Osteoblast (primary cell): ENCODE measurements around the gene AK2. TPM values are rescaled to one million over a fixed set of nuclear protein-coding genes. Genes with fewer than 3 reads are reported as not detected.

ENCODE experiments used
- DNase-seq: peaks from one replicate; pipeline ENCODE4 v3.0.0; 2011; ENCODE audit warnings: low spot score, mixed read lengths; ENCODE audit not compliant: insufficient read length; ENCODE audit errors: missing footprints
- H2AFZ ChIP-seq: 2 replicates; pipeline ENCODE4 v1.6.0; 2011; ENCODE audit warnings: mild to moderate bottlenecking, low read length
- H3K27ac ChIP-seq: 2 replicates; pipeline ENCODE4 v1.5.1; 2011; ENCODE audit warnings: mild to moderate bottlenecking, low read depth, low read length, moderate library complexity
- H3K27me3 ChIP-seq: 2 replicates; pipeline ENCODE4 v1.6.0; 2012; ENCODE audit warnings: mild to moderate bottlenecking, control low read depth, inconsistent platforms, low read length, moderate library complexity; ENCODE audit not compliant: insufficient read depth
- H3K36me3 ChIP-seq: 2 replicates; pipeline ENCODE4 v1.5.1; 2011; ENCODE audit warnings: mild to moderate bottlenecking, low read length, control low read depth, moderate library complexity; ENCODE audit not compliant: insufficient read depth
- H3K4me1 ChIP-seq: 2 replicates; pipeline ENCODE4 v1.5.1; 2011; ENCODE audit warnings: mild to moderate bottlenecking, low read length, control low read depth, moderate library complexity; ENCODE audit not compliant: insufficient read depth
- H3K4me2 ChIP-seq: 2 replicates; pipeline ENCODE4 v1.6.0; 2011; ENCODE audit warnings: mild to moderate bottlenecking, low read length; ENCODE audit not compliant: insufficient read depth
- H3K4me3 ChIP-seq: fragments of 200-600 bp; sonication (generic); 3 replicates; pipeline ENCODE4 v1.5.1; 2012; ENCODE audit warnings: mild to moderate bottlenecking, low read length, inconsistent platforms; ENCODE audit not compliant: insufficient read depth
- H3K79me2 ChIP-seq: 2 replicates; pipeline ENCODE4 v1.6.0; 2012; ENCODE audit warnings: mild to moderate bottlenecking, low read length, control low read depth, inconsistent platforms; ENCODE audit not compliant: insufficient read depth
- H3K9me3 ChIP-seq: 2 replicates; pipeline ENCODE4 v1.5.1; 2011; ENCODE audit warnings: low read depth, low read length, control low read depth
- H4K20me1 ChIP-seq: 2 replicates; pipeline ENCODE4 v1.6.0; 2012; ENCODE audit warnings: mild to moderate bottlenecking, low read length, control low read depth; ENCODE audit not compliant: insufficient read depth
- CTCF ChIP-seq: IDR thresholded peaks from 2 replicates; pipeline ENCODE4 v1.5.1; 2011; ENCODE audit warnings: mild to moderate bottlenecking, low read depth, low read length, moderate library complexity; ENCODE audit errors: extremely low read depth
- total RNA-seq: library from RNA; depleted of rRNA; stranded (reverse); fragments of >200 nt; gene quantifications from 2 replicates; pipeline ENCODE4 v1.2.3, GENCODE V29; 2012

The AK2 gene
- total RNA-seq, 1 donor = 139 TPM

DNA sequence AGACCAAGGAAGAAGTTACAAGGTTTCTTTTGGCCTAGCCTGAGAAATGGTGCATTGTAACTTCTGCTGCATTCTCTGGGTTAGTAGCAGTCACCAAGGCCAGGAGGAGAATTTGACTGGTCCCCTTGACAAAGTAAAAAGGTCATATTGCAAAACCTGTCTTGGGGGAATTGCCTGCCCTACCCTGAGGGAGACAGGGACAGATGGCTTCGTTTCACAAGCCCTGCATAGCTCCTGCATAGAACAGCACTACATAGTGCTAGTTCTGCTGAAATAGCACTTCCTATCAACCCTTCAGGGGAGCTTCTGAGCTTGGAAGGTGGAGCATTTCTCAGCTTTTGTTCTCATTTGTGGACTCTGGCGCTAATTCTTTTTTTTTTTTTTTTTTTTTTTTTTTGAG, 20.4 kb upstream of the AK2 start:
- no peak overlapping the region for H3K4me2 ChIP-seq
- no peak overlapping the region for H3K4me3 ChIP-seq
- peaks cover 12% of the 10 kb centered on the region for H3K4me1 ChIP-seq
- H3K27me3 ChIP-seq = no peaks in the 10 kb centered on the region
- H3K27ac ChIP-seq = no peak overlapping the region
- DNase-seq = no peak
- TF ChIP-seq CTCF = no peak
- H2AFZ ChIP-seq = no peak overlapping the region
- no peaks in the 10 kb centered on the region for H3K9me3 ChIP-seq
- H3K36me3 ChIP-seq = no peaks in the 10 kb centered on the region
- H4K20me1 ChIP-seq = no peaks in the 10 kb centered on the region
- no peaks in the 10 kb centered on the region for H3K79me2 ChIP-seq

GRCh38 chr1:33056426-33056825, 19.7 kb upstream of the AK2 start:
- no peak for TF ChIP-seq CTCF
- no peak overlapping the region for H2AFZ ChIP-seq
- H3K4me1 ChIP-seq = peaks cover 12% of the 10 kb centered on the region
- H3K27me3 ChIP-seq = no peaks in the 10 kb centered on the region
- no peaks in the 10 kb centered on the region for H3K36me3 ChIP-seq
- no peaks in the 10 kb centered on the region for H3K9me3 ChIP-seq
- H3K4me2 ChIP-seq = no peak overlapping the region
- DNase-seq = no peak
- no peak overlapping the region for H3K4me3 ChIP-seq
- H4K20me1 ChIP-seq = no peaks in the 10 kb centered on the region
- H3K79me2 ChIP-seq = no peaks in the 10 kb centered on the region
- no peak overlapping the region for H3K27ac ChIP-seq

GRCh38 chr1:33055210-33056008, 18.7 kb upstream of the AK2 start:
- peaks cover 7% of the 10 kb centered on the region for H3K4me1 ChIP-seq
- H3K79me2 ChIP-seq = no peaks in the 10 kb centered on the region
- H3K36me3 ChIP-seq = no peaks in the 10 kb centered on the region
- no peak overlapping the region for H3K4me2 ChIP-seq
- H2AFZ ChIP-seq = no peak overlapping the region
- no peaks in the 10 kb centered on the region for H3K9me3 ChIP-seq
- peak; percentile 84 for TF ChIP-seq CTCF
- H3K27me3 ChIP-seq = no peaks in the 10 kb centered on the region
- peak; percentile 97 for DNase-seq
- H3K27ac ChIP-seq = no peak overlapping the region
- no peak overlapping the region for H3K4me3 ChIP-seq
- H4K20me1 ChIP-seq = no peaks in the 10 kb centered on the region

DNA sequence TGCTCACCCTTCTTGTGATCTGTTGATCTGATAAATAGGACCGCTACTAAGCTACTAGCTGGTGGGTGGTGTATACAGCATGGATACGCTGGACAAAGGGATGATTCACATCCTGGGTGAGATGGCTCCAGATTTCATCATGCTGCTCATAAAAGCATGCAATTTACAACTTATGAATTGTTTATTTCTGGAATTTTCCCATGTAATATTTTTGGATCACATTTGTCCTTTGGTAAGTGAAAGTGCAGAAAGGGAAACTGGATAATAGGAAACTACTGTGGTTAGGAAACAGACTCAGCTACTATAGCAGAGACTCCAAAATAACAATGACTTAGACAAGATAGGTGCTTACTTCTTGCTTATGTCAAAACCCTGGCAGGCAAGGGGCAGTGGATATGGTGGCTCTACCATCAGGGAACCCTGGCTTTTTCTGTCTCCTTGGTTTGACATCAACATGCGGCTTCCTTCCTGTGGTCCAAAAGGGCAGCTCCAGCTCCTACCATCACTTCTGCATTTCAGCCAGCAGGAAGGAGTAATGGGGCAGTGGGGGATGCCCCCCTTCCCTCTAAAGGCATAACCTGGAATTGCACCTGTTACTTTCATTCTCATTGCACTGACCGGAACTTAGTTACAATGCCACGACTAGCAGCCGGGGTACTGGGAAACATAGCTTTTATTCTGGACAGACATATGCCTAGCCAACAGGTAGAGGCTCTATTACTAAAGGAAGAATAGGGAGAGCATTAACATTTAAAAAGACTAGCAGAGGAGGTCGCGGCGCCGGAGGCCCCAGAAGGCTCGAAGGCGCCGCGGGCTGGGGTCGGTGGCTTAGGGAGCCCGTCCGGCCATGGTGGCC, 13.8 kb upstream of the AK2 start:
- no peaks in the 10 kb centered on the region for H3K36me3 ChIP-seq
- peak overlapping the region; percentile 15 for H3K4me3 ChIP-seq
- peak; percentile 89 for DNase-seq
- H3K27ac ChIP-seq = peak overlapping the region; percentile 84
- H2AFZ ChIP-seq = no peak overlapping the region
- H4K20me1 ChIP-seq = no peaks in the 10 kb centered on the region
- no peaks in the 10 kb centered on the region for H3K27me3 ChIP-seq
- H3K4me2 ChIP-seq = peak overlapping the region; percentile 75
- no peaks in the 10 kb centered on the region for H3K79me2 ChIP-seq
- TF ChIP-seq CTCF = peak; percentile 18
- no peaks in the 10 kb centered on the region for H3K9me3 ChIP-seq
- peaks cover 13% of the 10 kb centered on the region for H3K4me1 ChIP-seq
